Panc1 (cell line): ENCODE data around the gene NKAIN2. TPM values are rescaled to one million over a fixed set of nuclear protein-coding genes. Genes with fewer than 3 reads are reported as not detected.
A peak's percentile ranks its signal among the peaks of the same experiment; 100 is the strongest.

ENCODE experiments used
- ATAC-seq: fragments of 200-7000 bp; cut with Tn5 transposase; 2 replicates; pipeline ENCODE4 v1.9.1; 2020; ENCODE audit warnings: mild to moderate bottlenecking, moderate library complexity
- BruUV-seq: library from RNA; stranded (reverse); fragments of 400-500 nt; replicated peaks from 2 replicates; lab custom pipeline; 2021; lab: Mats Ljungman, UMichigan
- CTCF ChIA-PET: fragments of 300-600 bp; sonication (Branson Sonifier 250); formaldehyde crosslinking; loops from one replicate; lab custom pipeline; 2022; ENCODE audit warnings: antibody characterized with exemption; lab: Charles Lee
- POLR2A ChIA-PET: fragments of 300-600 bp; sonication (Branson Sonifier 250); formaldehyde crosslinking; loops from one replicate; lab custom pipeline; 2022; ENCODE audit warnings: antibody characterized with exemption; lab: Charles Lee
- DNase-seq: peaks from one replicate; pipeline ENCODE4 v3.0.0-alpha.2; 2010; ENCODE audit warnings: low read depth, low spot score
- H3K27ac ChIP-seq: 2 replicates; pipeline ENCODE4 v1.5.1; 2011; ENCODE audit warnings: mild to moderate bottlenecking, low read length, inconsistent platforms
- H3K27me3 ChIP-seq: fragments of 200-500 bp; sonication (Bioruptor generic); 2 replicates; pipeline ENCODE4 v1.6.0; 2014; ENCODE audit warnings: low read length, inconsistent platforms; ENCODE audit not compliant: control insufficient read depth, insufficient read depth
- H3K36me3 ChIP-seq: fragments of 200-500 bp; sonication (Bioruptor generic); 2 replicates; pipeline ENCODE4 v1.5.1; 2014; ENCODE audit warnings: inconsistent platforms, mild to moderate bottlenecking, low read length, moderate library complexity; ENCODE audit not compliant: control insufficient read depth, insufficient read depth
- H3K4me1 ChIP-seq: 2 replicates; pipeline ENCODE4 v1.5.1; 2011; ENCODE audit warnings: inconsistent platforms, mild to moderate bottlenecking, low read length, moderate library complexity; ENCODE audit not compliant: control insufficient read depth, insufficient read depth
- H3K4me3 ChIP-seq, 2 experiments: 2 replicates each; pipeline ENCODE4 v1.5.1; 2011 to 2012; ENCODE audit warnings: low read depth in 2 of 2, low read length in 2 of 2, mild to moderate bottlenecking in 2 of 2, inconsistent platforms in 1 of 2, moderate library complexity in 1 of 2
- H3K9me3 ChIP-seq: fragments of 200-500 bp; sonication (Bioruptor generic); 2 replicates; pipeline ENCODE4 v1.5.1; 2014; ENCODE audit warnings: low read depth, mild to moderate bottlenecking, inconsistent platforms, low read length, moderate library complexity; ENCODE audit not compliant: control insufficient read depth, insufficient read depth
- POLR2AphosphoS5 ChIP-seq: IDR thresholded peaks from 2 replicates; pipeline ENCODE4 v1.6.1; 2012; ENCODE audit warnings: mild to moderate bottlenecking, low read depth, low read length, moderate library complexity
- SIN3A ChIP-seq: IDR thresholded peaks from 2 replicates; pipeline ENCODE4 v1.6.1; 2012; ENCODE audit warnings: low read depth, mild to moderate bottlenecking, low read length, moderate library complexity, borderline replicate concordance; ENCODE audit not compliant: insufficient read depth
- TCF7L2 ChIP-seq: IDR thresholded peaks from 2 replicates; pipeline ENCODE4 v1.6.1; 2011; ENCODE audit warnings: mild to moderate bottlenecking, low read depth, low read length, inconsistent platforms
- in situ Hi-C: cut with HindIII; loops from 2 replicates; pipeline ENCODE4 v1.10.0; 2016; ENCODE audit warnings: low sequenced_read_pairs, low pct_unique_long_range_greater_than_20kb
- intact Hi-C: fragments of 100-400 bp; cut with micrococcal nuclease; formaldehyde crosslinking; loops from one replicate; pipeline ENCODE4 v1.10.0; 2022; ENCODE audit not compliant: unreplicated experiment
- total RNA-seq: library from RNA; stranded (reverse); gene quantifications from one replicate; pipeline ENCODE4 v1.2.1, GENCODE V29; 2021; ENCODE audit not compliant: unreplicated experiment
- TF ChIP-seq, protein P1 (sequence below): fragments of 450-650 bp; IDR thresholded peaks from 2 replicates; pipeline ENCODE4 v1.5.1; 2017; ENCODE audit warnings: mild to moderate bottlenecking
- TF ChIP-seq, protein P2 (sequence below), 2 experiments: IDR thresholded peaks; 2 replicates each; pipeline ENCODE4 v1.6.1; 2011 to 2012; ENCODE audit warnings: low read depth in 2 of 2, control low read depth in 1 of 2, low read length in 1 of 2, mild to moderate bottlenecking in 1 of 2, moderate library complexity in 1 of 2; ENCODE audit not compliant: insufficient read depth in 1 of 2

The NKAIN2 gene
- total RNA-seq, 1 experiment from 2014 or later, result 2.6 TPM

DNA sequence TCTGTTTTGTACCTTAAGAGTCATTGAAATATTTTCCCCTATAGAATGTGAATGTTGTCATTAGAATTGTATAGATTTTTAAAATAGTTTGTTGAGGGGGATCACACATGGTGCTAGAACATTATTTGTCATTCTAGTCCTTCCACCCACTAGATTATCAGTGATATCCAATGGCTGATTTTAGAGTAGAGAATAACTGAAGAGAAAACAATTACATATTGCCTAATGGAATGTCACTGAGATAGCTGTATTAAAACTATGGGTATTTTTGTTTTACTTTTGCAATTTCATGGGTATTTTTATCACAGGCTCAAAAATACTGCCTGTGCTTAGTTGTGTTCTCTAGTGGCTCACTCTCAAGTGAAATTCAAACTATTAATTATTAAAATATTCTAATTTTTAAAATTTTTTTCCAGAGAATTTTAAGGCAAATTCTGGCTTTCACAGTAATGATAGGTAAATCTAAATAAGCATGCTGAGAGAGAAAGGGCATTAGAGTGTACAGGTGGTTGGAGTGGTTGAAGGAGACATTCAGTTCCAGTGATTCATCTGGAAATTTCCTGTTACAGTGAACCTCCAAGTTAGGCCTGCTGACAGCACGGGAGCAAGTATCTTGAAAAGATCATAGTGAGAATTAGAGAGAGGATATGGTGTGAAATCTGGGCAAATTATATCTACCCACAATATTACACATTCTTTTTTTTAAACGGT is 399.6 kb downstream of the NKAIN2 start:
- Histone ChIP-seq H3K27ac (peak overlapping the region; percentile 48; the same call in 1 of the 2 replicates), H3K36me3 (no peaks in the 10 kb centered on the region), H3K9me3 (no peaks in the 10 kb centered on the region), H3K4me1 (peaks cover 10% of the 10 kb centered on the region; the same call in 1 of the 2 replicates), H3K27me3 (no peaks in the 10 kb centered on the region), H3K4me3 (no peak overlapping the region)
- ATAC-seq (0 out of 2 replicates have a peak, but pooled peaks have one; percentile 66), DNase-seq (no peak)
- no peak for TF ChIP-seq SIN3A
- intact Hi-C loops (no loop called here), in situ Hi-C loops (no loop called here)
- CTCF ChIA-PET, result no interaction called here
- POLR2A ChIA-PET, result no interaction called here
- no TSS peak for BruUV-seq

DNA sequence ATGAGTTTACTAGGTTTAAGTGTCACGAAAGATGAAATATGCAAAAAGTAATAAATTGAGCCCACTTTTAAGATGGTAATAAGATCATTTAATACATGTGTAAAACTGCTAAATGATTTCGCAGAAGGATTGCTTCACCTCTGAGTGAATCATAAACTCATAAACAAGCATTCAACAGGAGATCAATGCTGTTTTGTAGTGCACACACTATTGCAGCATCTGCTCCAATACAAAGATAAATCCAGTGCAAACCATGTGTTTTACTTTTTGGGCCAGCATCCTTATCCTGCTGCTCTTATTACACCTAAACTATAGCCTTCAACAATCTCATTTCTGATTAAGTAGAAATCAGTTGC is 400.1 kb downstream of the NKAIN2 start:
- ATAC-seq (no peak), DNase-seq (no peak)
- no peak for TF ChIP-seq POLR2AphosphoS5
- Histone ChIP-seq H3K27me3 (no peaks in the 10 kb centered on the region), H3K9me3 (no peaks in the 10 kb centered on the region), H3K4me1 (peaks cover 10% of the 10 kb centered on the region; the same call in 1 of the 2 replicates), H3K4me3 (no peak overlapping the region), H3K36me3 (no peaks in the 10 kb centered on the region), H3K27ac (peak overlapping the region; percentile 52; the same call in 1 of the 2 replicates)
- intact Hi-C loops, result no loop called here
- ChIA-PET POLR2A (no interaction called here), CTCF (no interaction called here)
- no TSS peak for BruUV-seq
- in situ Hi-C loops, result no loop called here

DNA sequence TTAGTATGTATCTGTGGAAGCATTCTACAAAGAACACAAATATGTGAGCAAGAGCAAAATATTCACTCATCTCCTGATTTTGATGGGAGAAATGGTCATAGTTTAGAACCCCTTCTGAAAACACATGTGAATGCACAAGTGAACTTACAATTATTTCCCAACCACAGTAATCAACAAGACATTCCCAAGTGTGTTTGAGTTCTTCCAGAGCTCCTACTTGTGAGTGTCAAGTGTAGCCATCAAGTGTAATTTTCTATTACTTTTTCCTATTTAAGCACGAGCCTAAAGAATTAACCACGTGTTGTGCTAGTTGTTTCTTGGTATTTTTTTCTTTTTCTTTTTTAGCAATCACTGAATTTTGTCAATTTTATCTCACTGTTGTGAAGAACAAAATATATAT is 402.3 kb downstream of the NKAIN2 start:
- H3K4me1 ChIP-seq, result peaks cover 7% of the 10 kb centered on the region; the same call in 1 of the 2 replicates
- TF ChIP-seq POLR2AphosphoS5, result no peak
- TF ChIP-seq, protein P1, sequence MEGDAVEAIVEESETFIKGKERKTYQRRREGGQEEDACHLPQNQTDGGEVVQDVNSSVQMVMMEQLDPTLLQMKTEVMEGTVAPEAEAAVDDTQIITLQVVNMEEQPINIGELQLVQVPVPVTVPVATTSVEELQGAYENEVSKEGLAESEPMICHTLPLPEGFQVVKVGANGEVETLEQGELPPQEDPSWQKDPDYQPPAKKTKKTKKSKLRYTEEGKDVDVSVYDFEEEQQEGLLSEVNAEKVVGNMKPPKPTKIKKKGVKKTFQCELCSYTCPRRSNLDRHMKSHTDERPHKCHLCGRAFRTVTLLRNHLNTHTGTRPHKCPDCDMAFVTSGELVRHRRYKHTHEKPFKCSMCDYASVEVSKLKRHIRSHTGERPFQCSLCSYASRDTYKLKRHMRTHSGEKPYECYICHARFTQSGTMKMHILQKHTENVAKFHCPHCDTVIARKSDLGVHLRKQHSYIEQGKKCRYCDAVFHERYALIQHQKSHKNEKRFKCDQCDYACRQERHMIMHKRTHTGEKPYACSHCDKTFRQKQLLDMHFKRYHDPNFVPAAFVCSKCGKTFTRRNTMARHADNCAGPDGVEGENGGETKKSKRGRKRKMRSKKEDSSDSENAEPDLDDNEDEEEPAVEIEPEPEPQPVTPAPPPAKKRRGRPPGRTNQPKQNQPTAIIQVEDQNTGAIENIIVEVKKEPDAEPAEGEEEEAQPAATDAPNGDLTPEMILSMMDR, result no peak
- no peak for TF ChIP-seq TCF7L2
- no peak for TF ChIP-seq SIN3A
- TF ChIP-seq, protein P2, sequence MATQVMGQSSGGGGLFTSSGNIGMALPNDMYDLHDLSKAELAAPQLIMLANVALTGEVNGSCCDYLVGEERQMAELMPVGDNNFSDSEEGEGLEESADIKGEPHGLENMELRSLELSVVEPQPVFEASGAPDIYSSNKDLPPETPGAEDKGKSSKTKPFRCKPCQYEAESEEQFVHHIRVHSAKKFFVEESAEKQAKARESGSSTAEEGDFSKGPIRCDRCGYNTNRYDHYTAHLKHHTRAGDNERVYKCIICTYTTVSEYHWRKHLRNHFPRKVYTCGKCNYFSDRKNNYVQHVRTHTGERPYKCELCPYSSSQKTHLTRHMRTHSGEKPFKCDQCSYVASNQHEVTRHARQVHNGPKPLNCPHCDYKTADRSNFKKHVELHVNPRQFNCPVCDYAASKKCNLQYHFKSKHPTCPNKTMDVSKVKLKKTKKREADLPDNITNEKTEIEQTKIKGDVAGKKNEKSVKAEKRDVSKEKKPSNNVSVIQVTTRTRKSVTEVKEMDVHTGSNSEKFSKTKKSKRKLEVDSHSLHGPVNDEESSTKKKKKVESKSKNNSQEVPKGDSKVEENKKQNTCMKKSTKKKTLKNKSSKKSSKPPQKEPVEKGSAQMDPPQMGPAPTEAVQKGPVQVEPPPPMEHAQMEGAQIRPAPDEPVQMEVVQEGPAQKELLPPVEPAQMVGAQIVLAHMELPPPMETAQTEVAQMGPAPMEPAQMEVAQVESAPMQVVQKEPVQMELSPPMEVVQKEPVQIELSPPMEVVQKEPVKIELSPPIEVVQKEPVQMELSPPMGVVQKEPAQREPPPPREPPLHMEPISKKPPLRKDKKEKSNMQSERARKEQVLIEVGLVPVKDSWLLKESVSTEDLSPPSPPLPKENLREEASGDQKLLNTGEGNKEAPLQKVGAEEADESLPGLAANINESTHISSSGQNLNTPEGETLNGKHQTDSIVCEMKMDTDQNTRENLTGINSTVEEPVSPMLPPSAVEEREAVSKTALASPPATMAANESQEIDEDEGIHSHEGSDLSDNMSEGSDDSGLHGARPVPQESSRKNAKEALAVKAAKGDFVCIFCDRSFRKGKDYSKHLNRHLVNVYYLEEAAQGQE (IDR thresholded peaks at IDR 0.05; ENCODE audit: insufficient read depth in 1 of 2, low read depth in 2 of 2, low read length in 1 of 2), result no peak
- H3K9me3 ChIP-seq, result no peaks in the 10 kb centered on the region
- H3K27ac ChIP-seq, result no peak overlapping the region
- ChIA-PET POLR2A (no interaction called here), CTCF (no interaction called here)
- in situ Hi-C loops (no loop called here), intact Hi-C loops (no loop called here)
- H3K27me3 ChIP-seq, result no peaks in the 10 kb centered on the region
- H3K36me3 ChIP-seq, result no peaks in the 10 kb centered on the region
- H3K4me3 ChIP-seq, result no peak overlapping the region
- DNase-seq (no peak), ATAC-seq (no peak)
- BruUV-seq, result no TSS peak
